DOHH2 (cell line): Measurements from ENCODE around the gene ADCY5.

ENCODE experiments used
- EZH2phosphoT487 ChIP-seq: fragments of 200-600 bp; sonication (generic); IDR thresholded peaks from 2 replicates; pipeline ENCODE4 v1.6.1; 2017; ENCODE audit warnings: borderline replicate concordance, mild to moderate bottlenecking, antibody characterized with exemption, low read length, moderate library complexity, mixed read lengths
- TF ChIP-seq, protein P1 (sequence below): fragments of 200-600 bp; sonication (generic); IDR thresholded peaks from one replicate; pipeline ENCODE4 v1.5.1; 2014; ENCODE audit warnings: antibody characterized with exemption, mild to moderate bottlenecking, low read depth, low read length; ENCODE audit not compliant: poor library complexity, severe bottlenecking

DNA sequence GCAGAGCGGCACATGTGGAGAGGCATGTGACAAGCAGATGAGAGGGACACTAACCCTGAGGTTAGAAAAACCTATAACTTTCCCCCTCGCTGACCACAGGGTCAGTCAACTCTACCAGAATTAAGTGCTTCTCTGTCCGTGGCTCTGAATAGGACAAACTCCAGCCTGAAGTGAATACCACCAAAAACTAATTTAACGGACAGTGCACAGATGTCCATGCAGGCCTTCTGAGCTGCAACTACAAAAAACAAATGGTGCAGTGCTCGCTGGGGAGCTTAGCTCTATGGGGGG is 59.3 kb downstream of the ADCY5 start:
- TF ChIP-seq, protein P1, sequence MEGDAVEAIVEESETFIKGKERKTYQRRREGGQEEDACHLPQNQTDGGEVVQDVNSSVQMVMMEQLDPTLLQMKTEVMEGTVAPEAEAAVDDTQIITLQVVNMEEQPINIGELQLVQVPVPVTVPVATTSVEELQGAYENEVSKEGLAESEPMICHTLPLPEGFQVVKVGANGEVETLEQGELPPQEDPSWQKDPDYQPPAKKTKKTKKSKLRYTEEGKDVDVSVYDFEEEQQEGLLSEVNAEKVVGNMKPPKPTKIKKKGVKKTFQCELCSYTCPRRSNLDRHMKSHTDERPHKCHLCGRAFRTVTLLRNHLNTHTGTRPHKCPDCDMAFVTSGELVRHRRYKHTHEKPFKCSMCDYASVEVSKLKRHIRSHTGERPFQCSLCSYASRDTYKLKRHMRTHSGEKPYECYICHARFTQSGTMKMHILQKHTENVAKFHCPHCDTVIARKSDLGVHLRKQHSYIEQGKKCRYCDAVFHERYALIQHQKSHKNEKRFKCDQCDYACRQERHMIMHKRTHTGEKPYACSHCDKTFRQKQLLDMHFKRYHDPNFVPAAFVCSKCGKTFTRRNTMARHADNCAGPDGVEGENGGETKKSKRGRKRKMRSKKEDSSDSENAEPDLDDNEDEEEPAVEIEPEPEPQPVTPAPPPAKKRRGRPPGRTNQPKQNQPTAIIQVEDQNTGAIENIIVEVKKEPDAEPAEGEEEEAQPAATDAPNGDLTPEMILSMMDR = no peak
- no peak for TF ChIP-seq EZH2phosphoT487
